HUES64 (cell line): ENCODE data around the gene ACSL4.
"Not testable (repeated sequence)": the region's sequence is repeated elsewhere in the genome, so short reads cannot be mapped to it uniquely, and the experiment has no call there.

Experiments
- H3K27ac ChIP-seq: 2 replicates; pipeline ENCODE4 v1.7.0; 2013; ENCODE audit warnings: low read depth, low read length, inconsistent platforms
- H3K27me3 ChIP-seq: 2 replicates; pipeline ENCODE4 v1.6.1; 2013; ENCODE audit warnings: mild to moderate bottlenecking, low read length; ENCODE audit not compliant: insufficient read depth
- H3K36me3 ChIP-seq: 2 replicates; pipeline ENCODE4 v1.6.1; 2013; ENCODE audit warnings: mild to moderate bottlenecking, low read length; ENCODE audit not compliant: insufficient read depth
- H3K4me1 ChIP-seq: 2 replicates; pipeline ENCODE4 v1.6.1; 2013; ENCODE audit warnings: mild to moderate bottlenecking, low read length, moderate library complexity; ENCODE audit not compliant: insufficient read depth
- H3K4me3 ChIP-seq: 2 replicates; pipeline ENCODE4 v1.5.1; 2013; ENCODE audit warnings: mild to moderate bottlenecking, low read length, moderate library complexity
- H3K9ac ChIP-seq: 2 replicates; pipeline ENCODE4 v1.6.1; 2013; ENCODE audit warnings: mild to moderate bottlenecking, low read depth, low read length
- H3K9me3 ChIP-seq: 2 replicates; pipeline ENCODE4 v1.6.1; 2013; ENCODE audit warnings: low read depth, low read length; ENCODE audit not compliant: insufficient read depth
- WGBS: fragments of 150-250, 120-280 bp; methylation state at CpG from one replicate; pipeline ENCODE4 v1.1.7; 2013; ENCODE audit warnings: missing lambda C conversion rate; 5-methylcytosine and 5-hydroxymethylcytosine counted together

ACSL4 gene

DNA sequence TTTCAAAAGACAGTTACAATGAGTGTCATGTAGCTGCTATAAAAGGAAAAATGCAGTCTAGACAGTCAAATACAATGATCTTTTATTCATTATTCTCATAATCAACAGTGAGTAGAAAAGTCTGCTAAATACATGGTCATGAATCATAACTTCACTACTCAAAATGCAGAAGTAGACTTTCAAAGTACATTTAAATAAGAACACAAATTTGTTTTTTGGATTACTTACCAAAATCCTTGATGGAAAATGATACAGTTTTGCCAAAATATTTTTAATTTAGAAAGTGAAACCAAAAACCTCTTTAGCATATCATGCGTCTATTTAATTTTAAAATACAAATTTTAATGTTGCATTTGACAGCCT lies 4.9 kb downstream of the ACSL4 start:
- no CpG with 5 or more reads among the region's 1 CpG for WGBS
- no peaks in the 10 kb centered on the region for H3K9me3 ChIP-seq
- H3K9ac ChIP-seq = no peak overlapping the region
- no peak overlapping the region for H3K4me3 ChIP-seq
- H3K27me3 ChIP-seq = no peaks in the 10 kb centered on the region
- H3K4me1 ChIP-seq = 0 out of 2 replicates have a peak, but pooled peaks cover 7% of the 10 kb centered on the region
- H3K27ac ChIP-seq = no peak overlapping the region
- no peaks in the 10 kb centered on the region for H3K36me3 ChIP-seq

DNA sequence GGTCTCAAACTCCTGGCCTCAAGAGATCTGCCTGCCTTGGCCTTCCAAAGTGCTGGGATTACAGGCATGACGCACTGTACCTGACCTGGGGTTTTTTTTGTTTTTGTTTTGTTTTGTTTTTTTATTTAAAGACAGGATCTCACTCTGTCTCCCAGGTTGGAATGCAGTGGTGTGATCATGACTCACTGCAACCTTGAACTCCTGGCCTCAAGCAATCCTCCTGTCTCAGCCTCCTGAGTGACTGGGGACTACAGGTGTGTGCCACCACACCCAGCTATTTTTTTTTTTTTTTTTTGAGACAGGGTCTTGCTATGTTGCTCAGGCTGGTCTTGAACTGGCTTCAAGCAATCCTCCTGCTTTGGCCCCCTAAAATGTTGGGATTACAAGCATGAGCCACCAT lies 8.1 kb downstream of the ACSL4 start:
- WGBS = 100% methylated on average over 1 of the region's 1 CpG
- H3K27me3 ChIP-seq, H3K4me1 ChIP-seq, H3K27ac ChIP-seq, H3K4me3 ChIP-seq, H3K36me3 ChIP-seq, H3K9me3 ChIP-seq, H3K9ac ChIP-seq: not testable (repeated sequence)

DNA sequence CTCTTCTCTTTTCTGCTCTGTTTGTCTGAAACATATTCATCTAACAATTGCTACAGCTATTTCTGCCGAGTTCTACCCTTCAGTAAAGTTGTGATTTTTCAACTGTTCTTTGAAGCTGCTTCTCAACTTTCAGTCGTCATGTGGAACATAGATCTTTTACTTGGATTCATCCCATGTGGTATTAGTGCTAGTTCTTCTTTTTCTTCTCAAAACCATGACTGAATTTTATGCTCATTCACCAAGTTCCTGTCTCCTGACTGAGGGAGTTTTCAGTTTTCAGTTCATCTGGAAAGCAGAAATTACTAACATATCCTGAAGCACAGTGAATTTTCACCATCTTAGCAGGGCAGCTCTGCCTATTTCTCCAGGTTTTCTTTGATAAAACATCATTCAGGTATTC lies 12.1 kb downstream of the ACSL4 start:
- Histone ChIP-seq H3K36me3 (no peaks in the 10 kb centered on the region), H3K27me3 (no peaks in the 10 kb centered on the region), H3K9me3 (no peaks in the 10 kb centered on the region), H3K27ac (no peak overlapping the region), H3K4me3 (no peak overlapping the region), H3K4me1 (peaks cover 5% of the 10 kb centered on the region), H3K9ac (no peak overlapping the region)
- WGBS = 86% methylated on average over 2 of the region's 2 CpGs

DNA sequence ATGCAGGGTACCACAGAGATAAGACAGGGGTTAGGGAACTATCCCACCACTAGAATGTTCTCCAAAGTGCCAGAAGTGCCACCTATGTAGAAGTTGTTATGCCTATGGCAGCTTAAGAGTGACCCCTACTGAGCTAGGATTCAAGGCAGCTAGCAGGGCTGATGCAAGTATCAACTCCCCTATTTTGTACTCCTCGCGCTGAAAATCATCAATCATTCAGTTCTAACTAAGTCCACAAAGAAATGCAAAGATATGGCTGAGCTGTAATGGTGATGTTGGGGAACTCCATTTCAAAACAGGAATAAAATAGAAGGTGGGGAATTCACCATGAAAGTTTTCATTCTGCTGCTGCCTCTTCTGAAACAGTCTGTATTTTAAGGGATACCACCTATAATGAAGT lies 13.8 kb downstream of the ACSL4 start:
- Histone ChIP-seq H3K36me3 (no peaks in the 10 kb centered on the region), H3K27ac (no peak overlapping the region; the same call in 1 of the 2 replicates), H3K4me1 (peaks cover 5% of the 10 kb centered on the region), H3K9me3 (no peaks in the 10 kb centered on the region), H3K4me3 (no peak overlapping the region), H3K27me3 (no peaks in the 10 kb centered on the region), H3K9ac (no peak overlapping the region)
- WGBS = no CpG with 5 or more reads among the region's 2 CpGs

DNA sequence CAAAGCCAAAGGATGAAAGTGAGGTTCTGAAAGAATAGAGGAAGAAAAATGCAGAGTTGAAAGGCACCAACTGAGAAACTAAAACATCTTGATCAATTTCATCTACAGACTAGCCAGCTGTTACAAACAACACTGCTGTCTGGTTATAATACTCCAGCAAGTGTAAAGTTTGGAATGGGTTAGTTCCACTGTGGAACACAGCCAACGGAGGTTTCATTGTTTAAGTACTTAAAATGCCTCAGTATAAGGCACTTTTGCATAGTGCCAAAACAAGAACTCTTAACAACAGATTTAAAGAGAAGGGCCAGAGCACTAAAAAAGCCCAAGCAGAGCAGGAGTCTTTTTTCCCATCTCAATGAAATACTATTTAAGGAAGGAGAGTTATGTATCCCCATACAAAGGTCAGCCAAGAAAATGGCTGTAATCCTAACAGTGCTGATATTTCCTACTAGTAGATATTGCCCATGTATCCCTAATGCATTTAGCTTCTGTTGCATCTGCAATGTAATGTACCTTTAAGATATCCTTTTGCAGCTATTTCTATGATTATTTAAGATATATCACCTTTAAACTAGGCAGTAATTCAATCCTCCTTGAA lies 16.5 kb downstream of the ACSL4 start:
- Histone ChIP-seq H3K9me3 (no peaks in the 10 kb centered on the region), H3K27me3 (no peaks in the 10 kb centered on the region), H3K9ac (no peak overlapping the region), H3K4me1 (no peaks in the 10 kb centered on the region; the same call in 1 of the 2 replicates), H3K36me3 (no peaks in the 10 kb centered on the region), H3K4me3 (no peak overlapping the region), H3K27ac (no peak overlapping the region)
- WGBS = 80% methylated on average over 1 of the region's 1 CpG

DNA sequence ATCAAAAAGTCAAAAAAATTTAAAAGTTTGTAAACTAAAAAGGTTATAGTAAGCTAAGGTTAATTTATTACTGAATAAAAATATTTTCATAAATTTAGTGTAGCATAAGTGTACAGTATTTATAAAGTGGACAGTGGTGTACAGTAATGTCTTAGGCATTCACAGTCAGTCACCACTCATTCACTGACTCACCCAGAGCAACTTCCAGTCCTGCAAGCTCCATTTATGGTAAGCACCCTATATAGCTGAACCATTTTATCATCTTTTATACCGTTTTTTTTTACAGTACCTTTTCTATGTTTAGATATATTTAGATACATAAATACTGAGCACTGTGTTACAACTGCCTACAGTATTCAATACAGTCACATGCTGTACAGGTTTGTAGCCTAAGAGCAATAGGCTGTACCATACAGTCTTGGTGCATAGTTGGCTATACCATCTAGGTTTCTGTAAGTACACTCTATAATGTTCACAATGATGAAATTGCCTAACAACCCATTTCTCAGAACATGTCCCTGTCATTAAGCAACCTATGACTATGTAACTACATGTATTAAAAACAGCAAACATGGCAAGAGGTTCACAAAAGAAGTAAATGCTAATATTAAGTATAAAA lies 18.6 kb downstream of the ACSL4 start:
- no CpG with 5 or more reads among the region's 1 CpG for WGBS
- Histone ChIP-seq H3K27ac (no peak overlapping the region), H3K4me3 (no peak overlapping the region)

DNA sequence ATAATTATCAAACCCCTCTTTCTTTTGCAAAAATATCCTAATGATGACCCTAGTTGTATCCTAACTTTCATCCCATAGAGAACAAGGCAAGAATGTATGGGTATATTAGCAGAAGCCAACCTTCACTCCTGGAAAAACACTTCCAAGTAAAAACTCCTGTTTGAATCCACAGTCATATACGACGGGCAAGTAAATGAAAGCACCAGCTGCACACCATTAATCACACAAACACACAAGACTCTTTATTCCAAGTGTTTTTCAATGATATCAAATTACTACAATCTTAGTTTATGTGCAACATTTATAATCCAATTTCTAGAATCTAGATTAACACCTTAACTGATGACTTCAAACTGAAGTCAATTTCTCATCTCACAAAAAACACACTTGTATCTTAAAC lies 22.9 kb downstream of the ACSL4 start:
- no peak overlapping the region for H3K4me3 ChIP-seq
- no peaks in the 10 kb centered on the region for H3K27me3 ChIP-seq
- H3K9ac ChIP-seq = no peak overlapping the region
- no peaks in the 10 kb centered on the region for H3K36me3 ChIP-seq
- no peaks in the 10 kb centered on the region for H3K9me3 ChIP-seq
- H3K27ac ChIP-seq = no peak overlapping the region
- 90% methylated on average over 2 of the region's 2 CpGs for WGBS
- H3K4me1 ChIP-seq = no peaks in the 10 kb centered on the region

More for the DNA sequence above, 18.6 kb downstream of the ACSL4 start:
- Histone ChIP-seq H3K4me1 (no peaks in the 10 kb centered on the region; the same call in 1 of the 2 replicates), H3K9ac (no peak overlapping the region), H3K27me3 (no peaks in the 10 kb centered on the region), H3K9me3 (no peaks in the 10 kb centered on the region), H3K36me3 (no peaks in the 10 kb centered on the region)

DNA sequence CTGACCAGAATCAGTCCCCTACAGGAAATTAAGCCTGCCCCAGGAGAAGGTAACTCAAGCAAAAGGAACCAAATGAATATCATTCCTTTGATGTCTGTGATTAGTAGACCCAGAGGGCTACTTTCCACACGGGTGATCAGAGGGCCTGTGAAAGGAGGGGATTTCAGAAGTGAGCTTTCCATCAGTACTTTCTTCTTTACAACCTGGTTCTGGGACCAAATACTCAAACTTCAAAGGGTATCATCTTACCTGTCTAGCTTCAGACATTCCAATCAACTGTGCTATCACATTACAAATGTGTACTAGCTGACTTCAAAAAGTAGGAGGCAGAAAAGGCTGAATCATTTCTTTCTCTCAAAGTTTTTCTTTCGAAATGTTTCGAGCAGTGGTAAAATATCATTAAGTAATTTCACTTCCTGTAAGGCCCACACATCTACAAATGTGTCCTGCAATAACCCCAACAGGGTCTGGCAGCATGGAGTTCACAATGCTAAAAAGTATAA lies 23.9 kb downstream of the ACSL4 start:
- H3K9ac ChIP-seq = no peak overlapping the region
- no peaks in the 10 kb centered on the region for H3K4me1 ChIP-seq
- H3K36me3 ChIP-seq = no peaks in the 10 kb centered on the region
- no peaks in the 10 kb centered on the region for H3K27me3 ChIP-seq
- no peak overlapping the region for H3K4me3 ChIP-seq
- whole genome bisulfite sequencing = 91% methylated on average over 2 of the region's 3 CpGs
- H3K9me3 ChIP-seq = no peaks in the 10 kb centered on the region
- H3K27ac ChIP-seq = no peak overlapping the region

DNA sequence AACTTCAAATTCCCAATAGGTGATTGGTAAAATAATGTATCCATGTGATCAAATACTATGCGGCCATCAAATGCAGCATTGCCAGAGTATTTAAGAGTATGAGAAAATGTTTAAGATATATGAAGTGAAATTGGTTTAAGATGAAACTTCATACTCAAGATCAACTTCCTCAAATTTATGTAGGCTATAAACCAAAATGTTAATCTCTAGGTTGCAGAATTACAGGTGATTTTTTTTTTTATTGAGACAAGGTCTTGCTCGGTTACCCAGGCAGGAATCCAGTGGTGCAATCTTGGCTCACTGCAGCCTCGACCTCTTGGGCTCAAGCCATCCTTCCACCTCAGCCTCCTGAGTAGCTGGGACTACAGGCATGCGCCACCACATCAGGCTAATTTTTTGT lies 25.3 kb downstream of the ACSL4 start:
- Histone ChIP-seq H3K36me3 (no peaks in the 10 kb centered on the region), H3K9me3 (no peaks in the 10 kb centered on the region), H3K9ac (no peak overlapping the region), H3K27ac (no peak overlapping the region), H3K4me1 (no peaks in the 10 kb centered on the region), H3K4me3 (no peak overlapping the region), H3K27me3 (no peaks in the 10 kb centered on the region)
- WGBS = 97% methylated on average over 3 of the region's 4 CpGs

DNA sequence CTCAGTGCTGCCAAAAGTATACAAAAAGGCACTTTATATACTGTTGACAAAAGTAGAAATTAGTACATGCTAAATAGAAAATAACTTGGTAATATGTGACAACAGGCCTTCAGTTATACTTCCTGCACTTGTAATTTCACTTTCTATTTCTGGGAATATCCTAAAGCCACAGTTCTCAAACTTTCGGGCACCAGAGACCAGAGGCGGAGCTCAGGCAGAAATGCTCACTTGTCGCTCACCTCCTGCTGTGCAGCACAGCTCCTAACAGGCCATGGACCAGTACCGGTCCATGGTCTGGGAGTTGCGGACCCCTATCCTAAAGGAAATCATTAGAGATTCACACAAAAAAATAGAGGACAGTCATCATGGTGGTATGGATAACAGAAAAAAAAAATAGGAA lies 25.7 kb downstream of the ACSL4 start:
- Histone ChIP-seq H3K9me3 (no peaks in the 10 kb centered on the region), H3K27ac (no peak overlapping the region), H3K36me3 (no peaks in the 10 kb centered on the region), H3K9ac (no peak overlapping the region), H3K27me3 (no peaks in the 10 kb centered on the region), H3K4me1 (no peaks in the 10 kb centered on the region), H3K4me3 (no peak overlapping the region)
- 87% methylated on average over 4 of the region's 5 CpGs for WGBS

DNA sequence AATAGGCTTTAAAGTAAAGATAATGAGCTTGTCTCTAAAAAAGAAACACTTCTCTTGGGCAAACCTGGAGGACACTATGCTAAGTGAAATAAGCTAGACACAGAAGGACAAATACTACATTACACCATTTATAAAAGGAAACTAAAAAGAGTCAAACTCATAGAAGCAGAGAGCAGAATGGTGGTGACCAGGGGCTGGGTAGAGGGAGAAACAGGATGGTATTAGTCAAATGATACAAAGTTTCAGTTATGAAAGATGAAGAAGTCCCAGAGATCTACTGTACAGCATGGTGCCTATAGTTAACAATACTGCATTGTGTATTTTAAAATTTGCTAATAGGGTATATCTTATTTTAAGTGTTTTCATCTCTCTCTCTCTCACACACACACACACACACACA lies 28.5 kb downstream of the ACSL4 start:
- H3K27ac ChIP-seq = no peak overlapping the region
- no peak overlapping the region for H3K9ac ChIP-seq
- H3K27me3 ChIP-seq = no peaks in the 10 kb centered on the region
- H3K4me3 ChIP-seq = no peak overlapping the region
- no peaks in the 10 kb centered on the region for H3K36me3 ChIP-seq
- H3K4me1 ChIP-seq = no peaks in the 10 kb centered on the region
- no peaks in the 10 kb centered on the region for H3K9me3 ChIP-seq

DNA sequence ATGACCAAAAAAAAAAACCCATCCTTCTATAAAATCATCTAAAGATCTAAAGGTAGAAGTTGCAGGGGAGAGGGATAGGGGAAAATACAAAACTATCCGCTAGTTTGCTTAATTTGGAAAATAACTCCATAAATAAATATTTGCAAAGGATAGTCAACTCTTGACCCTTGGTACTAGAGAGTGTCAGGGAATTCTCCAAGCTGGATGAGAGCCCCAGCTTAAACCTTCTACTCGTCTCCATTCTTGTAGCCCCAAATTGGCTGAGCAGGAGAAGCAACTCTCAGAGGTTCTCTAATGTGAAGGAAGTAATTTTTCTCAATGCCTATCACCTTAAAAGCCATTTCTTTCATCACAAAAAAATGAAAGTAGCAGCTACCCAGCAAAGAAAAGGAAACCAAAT lies 35.2 kb downstream of the ACSL4 start:
- Histone ChIP-seq H3K9ac (no peak overlapping the region), H3K4me1 (peaks cover 3% of the 10 kb centered on the region; the same call in 1 of the 2 replicates), H3K4me3 (no peak overlapping the region), H3K27me3 (no peaks in the 10 kb centered on the region), H3K9me3 (no peaks in the 10 kb centered on the region), H3K27ac (no peak overlapping the region), H3K36me3 (no peaks in the 10 kb centered on the region)
- no CpG with 5 or more reads among the region's 2 CpGs for WGBS
